Measurements from ENCODE around the gene PABPC3. TPM values are rescaled to one million over a fixed set of nuclear protein-coding genes. Genes with fewer than 3 reads are reported as not detected.

The PABPC3 gene
- total RNA-seq, 1 experiment from 2014 or later: 0.59 TPM

- no peak for TF ChIP-seq CTCF (IDR thresholded peaks at IDR 0.05; ENCODE audit: insufficient read depth in 1 of 2, low read depth in 1 of 2, low read length in 1 of 2, severe bottlenecking in 1 of 2, unreplicated experiment in 1 of 2)
- Histone ChIP-seq H3K4me1 (no peaks in the 10 kb centered on the region), H3K36me3 (ENCODE audit: control insufficient read depth, insufficient read depth, low read length) (no peaks in the 10 kb centered on the region), H3K27me3 (replicated peaks; ENCODE audit: control insufficient read depth, insufficient read depth, low read length) (no peaks in the 10 kb centered on the region), H3K9me3 (no peaks in the 10 kb centered on the region), H3K4me3 (ENCODE audit: low read depth, low read length) (no peak overlapping the region)
- peaks cover 8% of the 10 kb centered on the region for H3K27me3 Mint-ChIP-seq (ENCODE audit: insufficient read depth, unreplicated experiment)
- no peak overlapping the region for H3K4me3 Mint-ChIP-seq (ENCODE audit: unreplicated experiment)
- no TSS peak for BruUV-seq (replicated peaks)
- H3K9me3 Mint-ChIP-seq (ENCODE audit: unreplicated experiment): no peaks in the 10 kb centered on the region
- no peak overlapping the region for H3K27ac Mint-ChIP-seq (ENCODE audit: unreplicated experiment)
- no peak for DNase-seq
- H3K36me3 Mint-ChIP-seq (ENCODE audit: insufficient read depth, unreplicated experiment): no peaks in the 10 kb centered on the region
- intact Hi-C loops (cut with micrococcal nuclease; ENCODE audit: unreplicated experiment): no loop called here
- ChIA-PET CTCF (no interaction called here), POLR2A (no interaction called here)
- H3K4me1 Mint-ChIP-seq (ENCODE audit: low read depth, unreplicated experiment): no peaks in the 10 kb centered on the region
Measured at GRCh38 chr13:25141042-25141441, 45.1 kb downstream of the PABPC3 start.

- intact Hi-C loops (cut with micrococcal nuclease; ENCODE audit: unreplicated experiment): no loop called here
- no peak for TF ChIP-seq CTCF (IDR thresholded peaks at IDR 0.05; ENCODE audit: insufficient read depth in 1 of 2, low read depth in 1 of 2, low read length in 1 of 2, severe bottlenecking in 1 of 2, unreplicated experiment in 1 of 2)
- no peak overlapping the region for H3K4me3 Mint-ChIP-seq (ENCODE audit: unreplicated experiment)
- peaks cover 10% of the 10 kb centered on the region for H3K9me3 Mint-ChIP-seq (ENCODE audit: unreplicated experiment)
- Histone ChIP-seq H3K27me3 (replicated peaks; ENCODE audit: control insufficient read depth, insufficient read depth, low read length) (no peaks in the 10 kb centered on the region), H3K9me3 (peaks cover 7% of the 10 kb centered on the region; the same call in 1 of the 2 replicates), H3K4me1 (no peaks in the 10 kb centered on the region), H3K4me3 (ENCODE audit: low read depth, low read length) (no peak overlapping the region), H3K36me3 (ENCODE audit: control insufficient read depth, insufficient read depth, low read length) (no peaks in the 10 kb centered on the region)
- no peak for DNase-seq
- H3K27ac Mint-ChIP-seq (ENCODE audit: unreplicated experiment): no peak overlapping the region
- ChIA-PET CTCF (no interaction called here), POLR2A (no interaction called here)
- BruUV-seq (replicated peaks): no TSS peak
- H3K27me3 Mint-ChIP-seq (ENCODE audit: insufficient read depth, unreplicated experiment): peaks cover 3% of the 10 kb centered on the region
- no peaks in the 10 kb centered on the region for H3K36me3 Mint-ChIP-seq (ENCODE audit: insufficient read depth, unreplicated experiment)
- H3K4me1 Mint-ChIP-seq (ENCODE audit: low read depth, unreplicated experiment): no peaks in the 10 kb centered on the region
Measured at GRCh38 chr13:25143706-25144105, 47.8 kb downstream of the PABPC3 start.

- H3K36me3 Mint-ChIP-seq (ENCODE audit: insufficient read depth, unreplicated experiment): no peaks in the 10 kb centered on the region
- peaks cover 11% of the 10 kb centered on the region for H3K9me3 Mint-ChIP-seq (ENCODE audit: unreplicated experiment)
- Histone ChIP-seq H3K4me3 (ENCODE audit: low read depth, low read length) (no peak overlapping the region), H3K4me1 (no peaks in the 10 kb centered on the region), H3K9me3 (peaks cover 7% of the 10 kb centered on the region; the same call in 1 of the 2 replicates), H3K27me3 (replicated peaks; ENCODE audit: control insufficient read depth, insufficient read depth, low read length) (no peaks in the 10 kb centered on the region), H3K36me3 (ENCODE audit: control insufficient read depth, insufficient read depth, low read length) (no peaks in the 10 kb centered on the region)
- no peak for TF ChIP-seq CTCF (IDR thresholded peaks at IDR 0.05; ENCODE audit: insufficient read depth in 1 of 2, low read depth in 1 of 2, low read length in 1 of 2, severe bottlenecking in 1 of 2, unreplicated experiment in 1 of 2)
- no TSS peak for BruUV-seq (replicated peaks)
- no peak for DNase-seq
- CTCF ChIA-PET: no interaction called here
- H3K27ac Mint-ChIP-seq (ENCODE audit: unreplicated experiment): no peak overlapping the region
- intact Hi-C loops (cut with micrococcal nuclease; ENCODE audit: unreplicated experiment): no loop called here
- POLR2A ChIA-PET: no interaction called here
- H3K27me3 Mint-ChIP-seq (ENCODE audit: insufficient read depth, unreplicated experiment): peaks cover 14% of the 10 kb centered on the region
- H3K4me1 Mint-ChIP-seq (ENCODE audit: low read depth, unreplicated experiment): no peaks in the 10 kb centered on the region
- H3K4me3 Mint-ChIP-seq (ENCODE audit: unreplicated experiment): no peak overlapping the region
Measured at GRCh38 chr13:25147638-25148401, 51.9 kb downstream of the PABPC3 start.
